GM12892 (cell line): ENCODE data around the gene WDR1.

Experiments used
- DNase-seq: peaks from one replicate; pipeline ENCODE4 v3.0.0; 2011; ENCODE audit not compliant: insufficient read length
- FAIRE-seq: peaks from 2 replicates; lab custom pipeline; 2011; peaks lifted over from hg19 to GRCh38; lab: Jason Lieb, UNC
- POLR2A ChIP-seq: IDR thresholded peaks from 2 replicates; pipeline ENCODE4 v1.6.1; 2011; ENCODE audit warnings: low read depth, low read length, control low read depth
- POLR2AphosphoS5 ChIP-seq: IDR thresholded peaks from 2 replicates; pipeline ENCODE4 v1.6.1; 2011; ENCODE audit warnings: low read depth, low read length, control low read depth
- TAF1 ChIP-seq: IDR thresholded peaks from 2 replicates; pipeline ENCODE4 v1.6.1; 2011; ENCODE audit warnings: low read depth, mild to moderate bottlenecking, control low read depth, low read length, borderline replicate concordance

WDR1 gene

GRCh38 chr4:10119773-10120172, 3.2 kb upstream of the WDR1 start:
- no peak for FAIRE-seq
- DNase-seq, result no peak
- TF ChIP-seq POLR2AphosphoS5, result no peak

GRCh38 chr4:10119278-10119677, 2.7 kb upstream of the WDR1 start:
- TF ChIP-seq POLR2AphosphoS5, result no peak
- TF ChIP-seq POLR2A, result no peak
- no peak for TF ChIP-seq TAF1
- FAIRE-seq, result no peak

DNA sequence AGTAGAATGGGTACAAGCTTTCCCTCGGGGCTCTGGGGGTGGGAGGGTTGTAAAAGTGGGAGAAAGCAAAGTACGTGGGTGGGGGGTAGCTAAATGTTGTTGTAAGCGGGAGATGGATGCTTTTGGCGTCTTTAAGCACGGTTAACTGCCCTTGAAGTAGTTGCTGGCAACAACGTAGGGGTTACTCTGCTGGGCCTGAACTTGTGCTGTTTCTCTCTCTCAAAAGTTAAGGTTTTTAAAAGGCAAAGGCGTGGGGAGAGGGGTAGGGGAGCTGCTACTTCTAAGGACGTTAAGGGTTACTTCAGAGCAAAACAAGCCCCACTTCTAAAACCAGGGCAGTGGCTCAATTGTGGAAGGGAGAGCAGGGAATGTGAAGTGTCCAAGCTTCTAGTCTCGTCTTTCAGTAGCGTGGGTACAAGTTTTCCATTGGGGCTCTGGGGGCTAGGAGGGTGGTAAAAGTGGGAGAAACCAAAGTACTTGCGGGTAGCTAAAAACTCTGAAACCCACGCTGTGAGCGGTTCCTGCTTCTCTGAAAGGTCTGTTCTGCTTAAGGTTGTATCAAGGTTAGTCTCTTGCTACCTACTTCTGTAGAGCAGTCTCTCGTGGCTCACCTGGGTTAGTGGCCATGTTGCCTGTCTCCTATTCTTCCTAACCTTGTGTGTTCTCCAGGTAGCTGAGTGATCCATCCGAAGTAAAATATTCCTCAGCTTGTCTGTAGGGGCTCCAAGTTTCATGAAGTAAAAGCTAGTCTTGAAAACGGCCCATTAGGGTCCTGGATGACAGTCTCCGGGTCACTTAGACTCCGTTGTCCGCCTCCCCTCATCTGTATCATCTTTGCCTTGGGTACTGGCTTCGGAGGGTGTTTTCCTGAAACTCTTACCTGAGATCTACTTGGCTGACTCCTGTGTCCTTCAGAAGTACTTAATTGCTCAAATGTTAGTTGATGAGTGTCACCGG, 1.7 kb upstream of the WDR1 start:
- FAIRE-seq, result peak; percentile 58
- DNase-seq, result no peak
- TF ChIP-seq TAF1 (no peak), POLR2AphosphoS5 (peak; percentile 20; the same call in 1 of the 2 replicates), POLR2A (peak; percentile 47)

More at GRCh38 chr4:10119278-10119677, 2.7 kb upstream of the WDR1 start:
- DNase-seq, result no peak

GRCh38 chr4:10117359-10118047, 904 bp upstream of the WDR1 start:
- DNase-seq (no peak), FAIRE-seq (peak; percentile 63)
- TF ChIP-seq POLR2AphosphoS5 (no peak), TAF1 (no peak), POLR2A (no peak; the same call in 1 of the 2 replicates)

DNA sequence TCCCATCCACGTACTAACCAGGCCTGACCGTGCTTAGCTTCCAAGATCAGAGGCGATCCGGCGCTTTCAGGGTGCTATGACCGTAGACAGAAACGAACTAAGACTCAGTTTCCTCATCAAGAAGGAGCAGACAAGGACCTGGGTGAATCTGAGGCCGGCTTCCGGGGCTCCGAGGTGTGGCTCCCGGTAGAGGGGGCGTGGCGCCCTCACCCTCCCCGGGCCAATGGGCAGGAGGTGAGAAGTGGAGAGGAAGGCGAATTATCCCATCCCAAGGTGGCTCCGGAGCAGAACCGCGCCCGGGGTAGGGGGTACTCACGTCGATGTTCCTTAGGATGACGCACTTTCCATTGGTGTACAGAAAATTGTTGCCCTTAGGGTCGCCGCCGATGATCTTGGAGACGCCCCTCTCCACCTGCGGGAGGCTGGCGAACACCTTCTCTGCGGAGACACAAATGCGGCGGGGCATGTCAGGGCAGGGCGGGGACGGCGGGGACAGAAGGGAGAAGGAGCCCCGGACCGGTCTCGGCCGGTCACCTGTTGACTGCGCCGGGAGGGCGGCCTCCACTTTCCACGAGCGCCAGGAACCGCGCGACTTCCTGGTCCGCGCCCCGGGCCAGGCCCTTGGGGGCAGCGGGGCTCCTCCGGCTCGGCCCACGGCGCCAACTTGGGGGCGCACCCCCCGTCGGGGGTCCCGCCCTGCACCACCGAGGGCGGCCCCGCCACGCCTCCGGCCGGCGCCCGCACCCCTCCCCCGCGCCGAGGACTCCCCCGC, 616 bp downstream of the WDR1 start:
- FAIRE-seq, result peak; percentile 66
- peak; percentile 79 for DNase-seq
- TF ChIP-seq POLR2A (peak; percentile 61; the same call in 1 of the 2 replicates), TAF1 (no peak)

GRCh38 chr4:10115271-10115796, 1.3 kb downstream of the WDR1 start:
- no peak for FAIRE-seq
- TF ChIP-seq POLR2A, result no peak; the same call in 1 of the 2 replicates
- TF ChIP-seq POLR2AphosphoS5, result peak; percentile 32; the same call in 1 of the 2 replicates
- TF ChIP-seq TAF1, result no peak

DNA sequence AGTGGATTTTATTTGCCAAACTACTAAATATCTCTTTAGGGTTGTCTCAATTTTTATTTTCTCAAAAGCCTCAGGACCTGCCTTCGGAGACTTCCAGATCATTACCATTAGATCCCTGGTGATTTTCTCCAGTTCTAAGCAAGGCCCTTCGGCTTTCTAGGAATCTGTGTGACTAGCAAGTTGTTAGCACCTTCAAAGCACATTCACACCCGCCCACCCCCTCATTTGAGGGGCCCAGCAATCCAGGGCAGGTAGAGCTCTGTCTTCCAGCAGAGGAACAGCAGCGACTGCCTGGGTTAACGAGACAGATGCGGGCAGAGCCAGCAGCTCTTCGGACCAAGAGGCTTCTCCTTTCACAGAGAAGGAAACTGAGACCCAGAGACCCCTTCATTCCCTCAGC, 2.0 kb downstream of the WDR1 start:
- no peak for FAIRE-seq
- TF ChIP-seq TAF1, result no peak
- TF ChIP-seq POLR2A, result no peak
- no peak for TF ChIP-seq POLR2AphosphoS5
- DNase-seq, result no peak

More at GRCh38 chr4:10115271-10115796, 1.3 kb downstream of the WDR1 start:
- DNase-seq, result no peak

DNA sequence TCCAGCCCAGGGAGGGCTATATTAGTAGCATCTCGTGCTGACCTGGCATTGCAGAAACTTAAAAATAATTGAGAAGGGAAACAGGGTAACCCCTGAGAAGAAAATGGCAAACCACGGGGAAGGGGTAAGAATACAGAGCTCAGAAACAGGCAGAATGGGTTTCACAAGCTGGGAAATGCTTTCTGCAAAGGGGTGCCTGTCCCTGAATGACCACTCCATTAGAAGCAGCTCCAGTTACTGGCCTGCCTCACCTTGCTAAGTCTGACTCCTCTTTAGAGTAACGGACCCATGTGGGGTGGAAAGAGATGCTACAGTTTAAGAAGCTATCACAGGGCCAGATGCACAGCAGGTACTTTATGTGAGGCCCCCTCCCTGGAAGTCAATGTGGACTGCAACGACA, 2.5 kb downstream of the WDR1 start:
- peak; percentile 10; the same call in 1 of the 2 replicates for TF ChIP-seq POLR2A
- TF ChIP-seq TAF1, result no peak
- no peak for DNase-seq
- no peak for FAIRE-seq

- DNase-seq (no peak), FAIRE-seq (no peak)
- no peak for TF ChIP-seq POLR2AphosphoS5
- peak; percentile 38; the same call in 1 of the 2 replicates for TF ChIP-seq POLR2A
These were observed 3.1 kb downstream of the WDR1 start for GRCh38 chr4:10113362-10114047.

GRCh38 chr4:10112658-10113284, 3.8 kb downstream of the WDR1 start:
- no peak for FAIRE-seq
- TF ChIP-seq TAF1, result no peak
- TF ChIP-seq POLR2A, result 0 out of 2 replicates have a peak, but pooled peaks have one; percentile 3
- no peak for TF ChIP-seq POLR2AphosphoS5
- DNase-seq, result no peak

DNA sequence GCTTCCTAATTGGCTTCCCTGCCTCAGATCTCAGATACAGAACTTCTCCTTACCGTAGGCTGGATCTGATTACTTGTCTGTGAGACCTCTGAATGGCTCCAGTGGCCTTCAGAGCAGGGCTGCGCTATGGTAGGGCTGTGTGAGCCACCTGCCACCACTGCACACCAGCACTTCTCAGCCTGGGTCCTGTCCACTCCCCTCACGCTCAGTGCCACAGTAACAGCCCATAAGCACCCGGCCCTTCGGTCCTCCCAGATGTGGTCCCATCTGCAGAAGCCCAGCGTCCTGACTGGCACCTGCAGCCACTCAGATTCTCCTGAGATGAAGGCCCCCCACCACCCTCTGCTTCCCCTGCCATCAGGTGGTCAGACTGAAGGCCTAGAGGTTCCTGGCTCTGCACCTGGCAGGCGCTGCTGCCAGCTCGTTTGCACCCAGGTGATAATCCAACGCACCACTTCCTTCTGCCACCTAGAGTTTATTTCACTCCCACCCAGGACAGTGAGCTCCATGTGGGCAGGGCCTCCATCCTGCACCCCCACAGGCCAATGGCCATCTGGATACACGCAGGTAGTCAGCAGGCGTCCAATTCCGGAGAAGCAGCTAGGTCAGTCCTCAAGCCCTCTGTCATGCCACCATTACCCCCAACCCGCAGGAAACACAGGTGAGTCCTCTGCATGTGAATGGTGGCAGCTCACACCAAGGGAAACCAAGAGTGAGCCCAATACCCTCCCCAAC, 5.4 kb downstream of the WDR1 start:
- TF ChIP-seq POLR2AphosphoS5 (peak; percentile 41; the same call in 1 of the 2 replicates), TAF1 (no peak), POLR2A (peak; percentile 44; the same call in 1 of the 2 replicates)
- DNase-seq (no peak), FAIRE-seq (no peak)
